Measurements from ENCODE around the gene RABEPK. TPM values are rescaled to one million over a fixed set of nuclear protein-coding genes. Genes with fewer than 3 reads are reported as not detected.

The RABEPK gene
- total RNA-seq, 1 experiment from 2014 or later = 21.8 TPM

- Histone ChIP-seq H3K14ac (ENCODE audit: insufficient read depth, low read length) (no peak overlapping the region), H3K4me2 (ENCODE audit: insufficient read depth, insufficient read length, low read length) (peak overlapping the region; percentile 86), H3K4ac (ENCODE audit: low read depth, low read length) (no peak overlapping the region), H4K5ac (ENCODE audit: insufficient read length, low read depth, low read length) (no peak overlapping the region), H3K9me3 (ENCODE audit: control insufficient read depth, low read depth, low read length) (no peaks in the 10 kb centered on the region), H2BK5ac (ENCODE audit: insufficient read length, low read length) (no peak overlapping the region), H4K8ac (replicated peaks; ENCODE audit: insufficient read length, low read depth, low read length) (no peak overlapping the region), H3K9ac (ENCODE audit: extremely low read depth, insufficient read length, low read length) (peak overlapping the region; percentile 85), H3K23me2 (ENCODE audit: insufficient read length, low read depth, low read length, poor library complexity, severe bottlenecking) (peaks cover 8% of the 10 kb centered on the region), H3K27ac (ENCODE audit: insufficient read length, low read depth, low read length) (no peak overlapping the region), H3T11ph (ENCODE audit: low read length) (no peak overlapping the region), H2BK12ac (ENCODE audit: insufficient read length, low read depth, low read length) (no peak overlapping the region), H2AFZ (ENCODE audit: low read length) (no peak overlapping the region), H3K18ac (ENCODE audit: insufficient read length, low read depth, low read length) (no peak overlapping the region), H3K79me1 (ENCODE audit: insufficient read depth, low read depth, low read length, poor library complexity, severe bottlenecking) (no peaks in the 10 kb centered on the region), H3K4me1 (ENCODE audit: insufficient read depth, low read length) (no peaks in the 10 kb centered on the region), H4K20me1 (ENCODE audit: control insufficient read depth, insufficient read depth, insufficient read length) (no peaks in the 10 kb centered on the region), H3K56ac (ENCODE audit: insufficient read length, low read depth, low read length) (no peak overlapping the region), H4K91ac (ENCODE audit: insufficient read length, low read depth, low read length) (no peak overlapping the region), H3K79me2 (ENCODE audit: insufficient read depth, low read length) (peaks cover 16% of the 10 kb centered on the region; the same call in 1 of the 2 replicates), H3K23ac (ENCODE audit: insufficient read length, low read depth, low read length) (no peak overlapping the region), H2BK15ac (ENCODE audit: low read depth, low read length) (no peak overlapping the region), H2AK5ac (ENCODE audit: insufficient read length, low read length) (no peak overlapping the region), H3K27me3 (ENCODE audit: insufficient read depth, low read length) (no peaks in the 10 kb centered on the region), H2BK120ac (ENCODE audit: low read depth, low read length, poor library complexity, severe bottlenecking) (no peak overlapping the region), H2BK20ac (ENCODE audit: low read depth, low read length, poor library complexity, severe bottlenecking) (no peak overlapping the region)
- Mint-ChIP-seq H3K27ac (no peak overlapping the region), H3K27me3 (ENCODE audit: low read depth) (no peaks in the 10 kb centered on the region), H3K4me1 (peaks cover 5 to 17% of the 10 kb centered on the region in 2 experiments), H3K4me3 (peak overlapping the region; percentile 93 to 97), H3K9me3 (no peaks in the 10 kb centered on the region), H3K36me3 (ENCODE audit: insufficient read depth in 1 of 3, low read depth in 3 of 3) (peaks cover 0 to 2% (median 2%) of the 10 kb centered on the region in 3 experiments; a peak in 4 of 7 replicates)
- no peak for TF ChIP-seq CTCF (conservative IDR thresholded peaks at IDR 0.05)
- peak; percentile 32 for DNase-seq
- no CpG with 5 or more reads among the region's 26 CpGs for WGBS (ENCODE audit: extremely low coverage, insufficient read length, low lambda C conversion rate)
Measured at GRCh38 chr9:125189011-125189360, 11.4 kb upstream of the RABEPK start.

Data from H9 (cell line).